NB4 (cell line): ENCODE results near the gene RAI1.

Source experiments
- CTCF ChIP-seq: IDR thresholded peaks from one replicate; pipeline ENCODE4 v1.5.1; 2012; ENCODE audit warnings: low read depth, low read length
- MYC ChIP-seq: IDR thresholded peaks from 2 replicates; pipeline ENCODE4 v1.6.1; 2011; ENCODE audit warnings: low read depth, low read length

GRCh38 chr17:17787568-17787967, 106.3 kb downstream of the RAI1 start:
- TF ChIP-seq CTCF = no peak
- TF ChIP-seq MYC = no peak
